HepG2 (cell line): ENCODE measurements around the gene KRTAP10-6. TPM values are rescaled to one million over a fixed set of nuclear protein-coding genes. Genes with fewer than 3 reads are reported as not detected.

ENCODE experiments used
- ATAC-seq: fragments of 200-7000 bp; cut with Tn5 transposase; 3 replicates; pipeline ENCODE4 v1.9.1; 2020; ENCODE audit warnings: mild to moderate bottlenecking, moderate library complexity
- BruUV-seq: library from RNA; stranded (reverse); fragments of 400-500 nt; replicated peaks from 2 replicates; lab custom pipeline; 2021; lab: Mats Ljungman, UMichigan
- CTCF ChIA-PET: fragments of 300-600 bp; formaldehyde crosslinking; extraction: SDS; loops from one replicate; lab custom pipeline; 2021; ENCODE audit warnings: low total read pairs, inconsistent platforms, low intra/inter-chr PET ratio; lab: Yijun Ruan, JAX
- POLR2A ChIA-PET: fragments of 350-600 bp; sonication (Branson Sonifier 250); formaldehyde crosslinking; loops from one replicate; lab custom pipeline; 2020; ENCODE audit warnings: antibody characterized with exemption, inconsistent platforms; lab: Yijun Ruan, JAX
- DNase-seq: peaks from one replicate; pipeline ENCODE4 v3.0.0-alpha.2; 2015; ENCODE audit warnings: low spot score
- FAIRE-seq: peaks from 3 replicates; lab custom pipeline; 2011; peaks lifted over from hg19 to GRCh38; lab: Jason Lieb, UNC
- H2AFZ ChIP-seq: one replicate; pipeline ENCODE4 v1.6.1; 2011; ENCODE audit warnings: low read length, inconsistent platforms
- H3K27ac ChIP-seq: fragments of 300-600 bp; 3 replicates; pipeline ENCODE4 v1.8.0; 2011; ENCODE audit warnings: mixed run types, mild to moderate bottlenecking, mixed read lengths, low read length, inconsistent platforms; ENCODE audit not compliant: insufficient read depth; ENCODE audit errors: extremely low read length
- H3K27me3 ChIP-seq, 2 experiments: fragments of 200-600 bp in 1 of 2; 2 replicates in 1 of 2; 3 replicates in 1 of 2; pipeline versions ENCODE4 v1.6.0 to v1.8.0; 2011; ENCODE audit warnings: low read length in 2 of 2, mild to moderate bottlenecking in 2 of 2, moderate library complexity in 2 of 2, inconsistent platforms in 1 of 2; ENCODE audit not compliant: insufficient read depth in 2 of 2, control insufficient read depth in 1 of 2
- H3K36me3 ChIP-seq, 2 experiments: fragments of 200-600 bp in 1 of 2; replicated peaks in 1 of 2; 2 replicates in 1 of 2; 3 replicates in 1 of 2; pipeline versions ENCODE4 v1.5.1 to v1.8.0; 2011; ENCODE audit warnings: low read length in 2 of 2, inconsistent platforms in 1 of 2; ENCODE audit not compliant: insufficient read depth in 2 of 2, control insufficient read depth in 1 of 2
- H3K4me1 ChIP-seq: 2 replicates; pipeline ENCODE4 v1.5.1; 2012; ENCODE audit warnings: low read length, inconsistent platforms; ENCODE audit not compliant: insufficient read depth
- H3K4me2 ChIP-seq: 2 replicates; pipeline ENCODE4 v1.6.0; 2011; ENCODE audit warnings: low read depth, low read length, inconsistent platforms
- H3K4me3 ChIP-seq, 3 experiments: fragments of 200-600 bp in 1 of 3; sonication (generic), shearing (Covaris generic) in 1 of 3; replicated peaks in 1 of 3; 2 replicates each; pipeline ENCODE4 v1.5.1; 2011 to 2016; ENCODE audit warnings: low read length in 3 of 3, inconsistent platforms in 2 of 3, low read depth in 2 of 3, mild to moderate bottlenecking in 2 of 3, control low read depth in 1 of 3, mixed read lengths in 1 of 3; ENCODE audit not compliant: insufficient read depth in 1 of 3
- H3K79me2 ChIP-seq: one replicate; pipeline ENCODE4 v1.6.1; 2011; ENCODE audit warnings: low read length, inconsistent platforms; ENCODE audit not compliant: insufficient read depth
- H3K9ac ChIP-seq: 2 replicates; pipeline ENCODE4 v1.6.0; 2011; ENCODE audit warnings: mild to moderate bottlenecking, low read depth, low read length, inconsistent platforms; ENCODE audit not compliant: insufficient read depth
- H3K9me3 ChIP-seq: 2 replicates; pipeline ENCODE4 v1.5.1; 2012; ENCODE audit warnings: mild to moderate bottlenecking, low read length
- H4K20me1 ChIP-seq: 2 replicates; pipeline ENCODE4 v1.6.0; 2011; ENCODE audit warnings: inconsistent platforms, mild to moderate bottlenecking, low read length, moderate library complexity; ENCODE audit not compliant: insufficient read depth
- CEBPB ChIP-seq: IDR thresholded peaks from 2 replicates; pipeline ENCODE4 v1.6.1; 2011; ENCODE audit warnings: low read depth, low read length, improper control_type of control experiment, borderline replicate concordance
- GPBP1L1 ChIP-seq: sonication (generic); formaldehyde crosslinking; IDR thresholded peaks from 2 replicates; pipeline ENCODE4 v1.5.0; 2020; ENCODE audit warnings: mild to moderate bottlenecking, missing genetic modification reagents
- MZF1 ChIP-seq: sonication (generic); formaldehyde crosslinking; IDR thresholded peaks from 2 replicates; pipeline ENCODE4 v1.8.1; 2023; ENCODE audit warnings: mild to moderate bottlenecking, missing genetic modification reagents, borderline replicate concordance
- POGZ ChIP-seq: sonication (generic); formaldehyde crosslinking; IDR thresholded peaks from 2 replicates; pipeline ENCODE4 v1.4.0; 2020; ENCODE audit warnings: mild to moderate bottlenecking, missing genetic modification reagents
- SP2 ChIP-seq: sonication (generic); formaldehyde crosslinking; IDR thresholded peaks from 2 replicates; pipeline ENCODE4 v1.5.1; 2020; ENCODE audit warnings: mild to moderate bottlenecking, missing genetic modification reagents
- ZFP91 ChIP-seq: sonication (generic); formaldehyde crosslinking; IDR thresholded peaks from 2 replicates; pipeline ENCODE4 v1.9.0; 2022; ENCODE audit warnings: missing genetic modification reagents, mild to moderate bottlenecking, borderline replicate concordance
- ZMYM2 ChIP-seq: sonication (generic); formaldehyde crosslinking; IDR thresholded peaks from 2 replicates; pipeline ENCODE4 v1.8.0; 2022; ENCODE audit warnings: mild to moderate bottlenecking, missing genetic modification reagents
- ZNF557 ChIP-seq: sonication (generic); formaldehyde crosslinking; IDR thresholded peaks from 2 replicates; pipeline ENCODE4 v1.4.0; 2020; ENCODE audit warnings: missing genetic modification reagents
- ZNF724P ChIP-seq: sonication (generic); formaldehyde crosslinking; IDR thresholded peaks from 2 replicates; pipeline ENCODE4 v1.8.0; 2022; ENCODE audit warnings: missing genetic modification reagents, borderline replicate concordance
- ZNF781 ChIP-seq: sonication (generic); formaldehyde crosslinking; IDR thresholded peaks from 2 replicates; pipeline ENCODE4 v1.5.1; 2020; ENCODE audit warnings: borderline replicate concordance, mild to moderate bottlenecking, missing genetic modification reagents; ENCODE audit errors: not compliant biosample characterization
- ZNF790 ChIP-seq: sonication (generic); formaldehyde crosslinking; IDR thresholded peaks from 2 replicates; pipeline ENCODE4 v1.8.0; 2022; ENCODE audit warnings: missing genetic modification reagents, mild to moderate bottlenecking, borderline replicate concordance
- ZSCAN31 ChIP-seq: sonication (generic); formaldehyde crosslinking; IDR thresholded peaks from 2 replicates; pipeline ENCODE4 v1.5.0; 2020; ENCODE audit warnings: low read depth, mild to moderate bottlenecking, missing genetic modification reagents
- WGBS: methylation state at CpG from one replicate; pipeline ENCODE4 v1.1.6; 2017; ENCODE audit warnings: low lambda C conversion rate; 5-methylcytosine and 5-hydroxymethylcytosine counted together
- in situ Hi-C: cut with HindIII; loops from 2 replicates; pipeline ENCODE4 v1.10.0; 2017; ENCODE audit warnings: low pct_unique_long_range_greater_than_20kb; ENCODE audit not compliant: extremely low pct_ligation_motif_present
- intact Hi-C: fragments of 100-400 bp; cut with micrococcal nuclease; formaldehyde crosslinking; loops from one replicate; pipeline ENCODE4 v1.10.0; 2022; ENCODE audit not compliant: unreplicated experiment
- polyA plus RNA-seq, 8 experiments: library from polyadenylated mRNA; depleted of rRNA in 3 of 8; stranded (reverse) in 7 of 8; unstranded in 1 of 8; fragments of >200 nt; fragmentation: Illumina TruSeq in 4 of 8; extraction: Trizol in 4 of 8; gene quantifications; 2 replicates each; pipeline versions ENCODE4 v1.2.1 to v1.2.3, GENCODE V29; 2011 to 2016; ENCODE audit warnings: low read depth in 4 of 8, missing spikeins in 1 of 8, mixed read lengths in 1 of 8; ENCODE audit not compliant: insufficient read depth in 1 of 8
- total RNA-seq, 5 experiments: library from RNA; depleted of rRNA; stranded (reverse); fragments of >200 nt; fragmentation: Illumina TruSeq; extraction: Trizol; gene quantifications; 2 replicates each; pipeline ENCODE4 v1.2.3, GENCODE V29; 2016; ENCODE audit warnings: low read depth in 1 of 5

KRTAP10-6 gene
- total and polyA plus RNA-seq, 2 of the 13 experiments (the other 11 are each of a cell fraction or from before 2014, with no cell fraction given) = not detected

GRCh38 chr21:44579056-44579832 is 13.1 kb downstream of the KRTAP10-6 start:
- POLR2A ChIA-PET = no interaction called here
- intact Hi-C loops = no loop called here
- FAIRE-seq = no peak
- no peak for TF ChIP-seq ZMYM2 (CRISPR knock-in tag)
- Histone ChIP-seq H2AFZ (no peak overlapping the region), H3K36me3 (no peaks in the 10 kb centered on the region), H4K20me1 (no peaks in the 10 kb centered on the region), H3K27ac (no peak overlapping the region), H3K4me1 (peaks cover 15% of the 10 kb centered on the region), H3K9me3 (peaks cover 13% of the 10 kb centered on the region), H3K79me2 (no peaks in the 10 kb centered on the region), H3K9ac (no peak overlapping the region), H3K27me3 (no peaks in the 10 kb centered on the region), H3K4me2 (no peak overlapping the region), H3K4me3 (no peak overlapping the region)
- no peak for DNase-seq
- no peak for ATAC-seq
- 49% methylated on average over 13 of the region's 22 CpGs for WGBS
- in situ Hi-C loops = no loop called here
- CTCF ChIA-PET = no interaction called here
- BruUV-seq = no TSS peak

GRCh38 chr21:44578371-44579055 is 13.8 kb downstream of the KRTAP10-6 start:
- no TSS peak for BruUV-seq
- H3K4me1 ChIP-seq = peaks cover 20% of the 10 kb centered on the region
- in situ Hi-C loops (no loop called here), intact Hi-C loops (no loop called here)
- no peak overlapping the region for H3K9ac ChIP-seq
- peaks cover 13% of the 10 kb centered on the region for H3K9me3 ChIP-seq
- no peak overlapping the region for H2AFZ ChIP-seq
- no peak overlapping the region for H3K4me2 ChIP-seq
- ATAC-seq = no peak
- CTCF ChIA-PET = no interaction called here
- POLR2A ChIA-PET = no interaction called here
- H4K20me1 ChIP-seq = no peaks in the 10 kb centered on the region
- DNase-seq = no peak
- FAIRE-seq = no peak
- WGBS = 39% methylated on average over 7 of the region's 17 CpGs
- H3K4me3 ChIP-seq = no peak overlapping the region
- no peaks in the 10 kb centered on the region for H3K79me2 ChIP-seq
- no peaks in the 10 kb centered on the region for H3K36me3 ChIP-seq
- no peaks in the 10 kb centered on the region for H3K27me3 ChIP-seq
- no peak overlapping the region for H3K27ac ChIP-seq
- TF ChIP-seq SP2 = no peak
- no peak for TF ChIP-seq ZSCAN31 (CRISPR knock-in tag)
- TF ChIP-seq POGZ (CRISPR knock-in tag) = no peak
- TF ChIP-seq MZF1 (CRISPR knock-in tag) = no peak
- no peak for TF ChIP-seq GPBP1L1 (CRISPR knock-in tag)
- TF ChIP-seq ZNF781 = no peak
- no peak for TF ChIP-seq CEBPB
- no peak for TF ChIP-seq ZNF557 (CRISPR knock-in tag)
- TF ChIP-seq ZFP91 (CRISPR knock-in tag) = no peak
- no peak for TF ChIP-seq ZNF790 (CRISPR knock-in tag)
- TF ChIP-seq ZNF724P = no peak
